Measurements from ENCODE around the gene CDHR3.
A peak's percentile ranks its signal among the peaks of the same experiment; 100 is the strongest.

Gene CDHR3

GRCh38 chr7:106054971-106055532 is 92.0 kb downstream of the CDHR3 start:
- TF ChIP-seq CTCF (tag by site-specific recombination; IDR thresholded peaks at IDR 0.05) (no peak), ZNF221 (tag by site-specific recombination; IDR thresholded peaks at IDR 0.05; ENCODE audit: borderline replicate concordance) (no peak), ZNF146 (tag by site-specific recombination; IDR thresholded peaks at IDR 0.05) (no peak), OVOL3 (tag by site-specific recombination; IDR thresholded peaks at IDR 0.05) (no peak), ZNF416 (tag by site-specific recombination; IDR thresholded peaks at IDR 0.05) (no peak)
- TF ChIP-seq, protein P1, sequence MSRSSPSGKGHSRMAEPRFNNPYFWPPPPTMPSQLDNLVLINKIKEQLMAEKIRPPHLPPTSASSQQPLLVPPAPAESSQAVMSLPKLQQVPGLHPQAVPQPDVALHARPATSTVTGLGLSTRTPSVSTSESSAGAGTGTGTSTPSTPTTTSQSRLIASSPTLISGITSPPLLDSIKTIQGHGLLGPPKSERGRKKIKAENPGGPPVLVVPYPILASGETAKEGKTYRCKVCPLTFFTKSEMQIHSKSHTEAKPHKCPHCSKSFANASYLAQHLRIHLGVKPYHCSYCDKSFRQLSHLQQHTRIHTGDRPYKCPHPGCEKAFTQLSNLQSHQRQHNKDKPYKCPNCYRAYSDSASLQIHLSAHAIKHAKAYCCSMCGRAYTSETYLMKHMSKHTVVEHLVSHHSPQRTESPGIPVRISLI (tag by site-specific recombination; IDR thresholded peaks at IDR 0.05) = no peak
- CTCF ChIA-PET = interaction anchor here (0.6 to 6.9 kb wide), 3 partner anchors 99 to 108 kb away, joined by 4 to 144 read pairs (median 7); no protein-coding TSS in a partner anchor
- Histone ChIP-seq H3K27ac (ENCODE audit: extremely low read depth, low read depth, low read length) (no peak overlapping the region), H3K4me3 (ENCODE audit: low read depth, low read length) (no peak overlapping the region), H3K4me1 (ENCODE audit: control insufficient read depth, insufficient read depth, low read length) (no peaks in the 10 kb centered on the region), H3K9me3 (ENCODE audit: control insufficient read depth, insufficient read depth, low read depth, low read length) (no peaks in the 10 kb centered on the region), H3K36me3 (ENCODE audit: control insufficient read depth in 2 of 2, insufficient read depth in 1 of 2, low read length in 2 of 2) (no peaks in the 10 kb centered on the region)
- POLR2A ChIA-PET = no interaction called here

GRCh38 chr7:106056513-106057203 is 93.6 kb downstream of the CDHR3 start:
- POLR2A ChIA-PET = no interaction called here
- Histone ChIP-seq H3K27ac (ENCODE audit: extremely low read depth, low read depth, low read length) (no peak overlapping the region), H3K4me3 (ENCODE audit: low read depth, low read length) (no peak overlapping the region), H3K9me3 (ENCODE audit: control insufficient read depth, insufficient read depth, low read depth, low read length) (no peaks in the 10 kb centered on the region), H3K36me3 (ENCODE audit: control insufficient read depth in 2 of 2, insufficient read depth in 1 of 2, low read length in 2 of 2) (no peaks in the 10 kb centered on the region), H3K4me1 (ENCODE audit: control insufficient read depth, insufficient read depth, low read length) (no peaks in the 10 kb centered on the region)
- CTCF ChIA-PET = interaction anchor here (0.6 to 6.9 kb wide), 22 partner anchors 9 to 1394 kb away, joined by 3 to 144 read pairs (median 4); no protein-coding TSS in a partner anchor
- no peak for TF ChIP-seq ZNF677 (tag by site-specific recombination; IDR thresholded peaks at IDR 0.05)
- TF ChIP-seq ZNF501 (tag by site-specific recombination; IDR thresholded peaks at IDR 0.05) = peak; percentile 62; the same call in 1 of the 2 replicates
- no peak for TF ChIP-seq ZNF302 (tag by site-specific recombination; IDR thresholded peaks at IDR 0.05; ENCODE audit: low read depth)
- no peak for TF ChIP-seq ZFP69B (tag by site-specific recombination; IDR thresholded peaks at IDR 0.05)
- no peak for TF ChIP-seq ZNF510 (tag by site-specific recombination; IDR thresholded peaks at IDR 0.05; ENCODE audit: insufficient replicate concordance)
- no peak for TF ChIP-seq ZFP37 (tag by site-specific recombination; IDR thresholded peaks at IDR 0.05)
- no peak for TF ChIP-seq ZNF561 (tag by site-specific recombination; IDR thresholded peaks at IDR 0.05; ENCODE audit: borderline replicate concordance)
- no peak for TF ChIP-seq KLF10 (tag by site-specific recombination; IDR thresholded peaks at IDR 0.05)
- TF ChIP-seq ZSCAN30 (tag by site-specific recombination; IDR thresholded peaks at IDR 0.05) = peak; percentile 45; the same call in 1 of the 2 replicates
- no peak for TF ChIP-seq ZNF114 (tag by site-specific recombination; IDR thresholded peaks at IDR 0.05)
- no peak for TF ChIP-seq ZNF239 (tag by site-specific recombination; IDR thresholded peaks at IDR 0.05)
- TF ChIP-seq ZNF654 (tag by site-specific recombination; IDR thresholded peaks at IDR 0.05; ENCODE audit: low read depth) = peak; percentile 94
- peak; percentile 71; the same call in 1 of the 2 replicates for TF ChIP-seq PRDM1 (tag by site-specific recombination; IDR thresholded peaks at IDR 0.05)
- TF ChIP-seq KLF8 (tag by site-specific recombination; IDR thresholded peaks at IDR 0.05) = no peak
- 0 out of 2 replicates have a peak, but pooled peaks have one; percentile 44 for TF ChIP-seq ZNF660 (tag by site-specific recombination; IDR thresholded peaks at IDR 0.05)
- 0 out of 2 replicates have a peak, but pooled peaks have one; percentile 27 for TF ChIP-seq SP7 (tag by site-specific recombination; IDR thresholded peaks at IDR 0.05)
- 0 out of 2 replicates have a peak, but pooled peaks have one; percentile 44 for TF ChIP-seq ZNF391 (tag by site-specific recombination; IDR thresholded peaks at IDR 0.05; ENCODE audit: borderline replicate concordance, low read depth)
- TF ChIP-seq, protein P2, sequence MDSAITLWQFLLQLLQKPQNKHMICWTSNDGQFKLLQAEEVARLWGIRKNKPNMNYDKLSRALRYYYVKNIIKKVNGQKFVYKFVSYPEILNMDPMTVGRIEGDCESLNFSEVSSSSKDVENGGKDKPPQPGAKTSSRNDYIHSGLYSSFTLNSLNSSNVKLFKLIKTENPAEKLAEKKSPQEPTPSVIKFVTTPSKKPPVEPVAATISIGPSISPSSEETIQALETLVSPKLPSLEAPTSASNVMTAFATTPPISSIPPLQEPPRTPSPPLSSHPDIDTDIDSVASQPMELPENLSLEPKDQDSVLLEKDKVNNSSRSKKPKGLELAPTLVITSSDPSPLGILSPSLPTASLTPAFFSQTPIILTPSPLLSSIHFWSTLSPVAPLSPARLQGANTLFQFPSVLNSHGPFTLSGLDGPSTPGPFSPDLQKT (IDR thresholded peaks at IDR 0.05; ENCODE audit: borderline replicate concordance, low read depth, low read length) = no peak
- no peak for TF ChIP-seq ZNF140 (tag by site-specific recombination; IDR thresholded peaks at IDR 0.05)
- TF ChIP-seq ZNF2 (tag by site-specific recombination; IDR thresholded peaks at IDR 0.05) = 0 out of 2 replicates have a peak, but pooled peaks have one; percentile 33
- TF ChIP-seq, protein P3, sequence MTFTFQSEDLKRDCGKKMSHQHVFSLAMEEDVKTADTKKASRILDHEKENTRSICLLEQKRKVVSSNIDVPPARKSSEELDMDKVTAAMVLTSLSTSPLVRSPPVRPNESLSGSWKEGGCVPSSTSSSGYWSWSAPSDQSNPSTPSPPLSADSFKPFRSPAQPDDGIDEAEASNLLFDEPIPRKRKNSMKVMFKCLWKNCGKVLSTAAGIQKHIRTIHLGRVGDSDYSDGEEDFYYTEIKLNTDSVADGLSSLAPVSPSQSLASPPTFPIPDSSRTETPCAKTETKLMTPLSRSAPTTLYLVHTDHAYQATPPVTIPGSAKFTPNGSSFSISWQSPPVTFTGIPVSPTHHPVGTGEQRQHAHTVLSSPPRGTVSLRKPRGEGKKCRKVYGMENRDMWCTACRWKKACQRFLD (tag by site-specific recombination; IDR thresholded peaks at IDR 0.05) = no peak
- no peak for TF ChIP-seq ZNF132 (tag by site-specific recombination; IDR thresholded peaks at IDR 0.05; ENCODE audit: borderline replicate concordance)
- no peak for TF ChIP-seq TCF7L2 (IDR thresholded peaks at IDR 0.05; ENCODE audit: borderline replicate concordance, low read depth, low read length)
- no peak for TF ChIP-seq ZNF174 (tag by site-specific recombination; IDR thresholded peaks at IDR 0.05)
- no peak for TF ChIP-seq ZNF266 (tag by site-specific recombination; IDR thresholded peaks at IDR 0.05; ENCODE audit: low read depth)

Data from HEK293 (cell line).